ENCODE measurements around the gene CNTN4. TPM values are rescaled to one million over a fixed set of nuclear protein-coding genes. Genes with fewer than 3 reads are reported as not detected.

CNTN4 gene
- polyA plus RNA-seq, 1 donor (not counting 4 experiments of a cell fraction or from before 2014, with no cell fraction given): not detected

DNA sequence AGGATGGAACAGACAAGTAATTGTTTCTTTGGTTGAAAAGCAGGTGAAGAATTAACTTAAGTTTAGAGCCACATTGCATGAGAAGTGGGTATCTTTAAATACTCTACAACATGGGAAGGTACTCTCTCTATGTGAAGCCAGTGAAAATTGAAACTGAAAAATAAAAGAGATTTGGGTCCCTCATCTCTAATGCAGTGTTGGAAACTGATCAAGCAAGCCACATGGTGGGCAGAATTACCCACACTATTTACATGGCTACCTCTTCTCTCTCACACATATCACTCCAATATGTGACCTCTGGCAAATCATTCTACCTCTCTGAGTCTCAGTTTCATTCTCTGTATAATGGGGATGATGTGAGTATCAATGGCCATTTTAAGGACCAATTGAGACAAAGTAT lies 672.5 kb downstream of the CNTN4 start:
- no peak for FAIRE-seq
- Histone ChIP-seq H4K20me1 (ENCODE audit: control insufficient read depth, extremely low read depth, insufficient read depth, low read length) (no peaks in the 10 kb centered on the region), H3K9ac (ENCODE audit: control insufficient read depth, extremely low read depth, insufficient read depth, low read length) (no peak overlapping the region), H2AFZ (ENCODE audit: control insufficient read depth, low read length) (no peak overlapping the region), H3K9me3 (ENCODE audit: control insufficient read depth, low read depth, low read length) (no peaks in the 10 kb centered on the region), H3K9me1 (ENCODE audit: control insufficient read depth, extremely low read depth, insufficient read depth, low read length) (no peaks in the 10 kb centered on the region), H3K4me1 (ENCODE audit: control insufficient read depth, extremely low read depth, insufficient read depth, low read length) (no peaks in the 10 kb centered on the region), H3K27me3 (ENCODE audit: control insufficient read depth, extremely low read depth, insufficient read depth, low read length) (no peaks in the 10 kb centered on the region), H3K4me3 (ENCODE audit: control insufficient read depth in 2 of 3, extremely low read depth in 1 of 3, insufficient read depth in 2 of 3, low read depth in 1 of 3, low read length in 3 of 3) (no peak overlapping the region), H3K27ac (ENCODE audit: control insufficient read depth, insufficient read depth, low read length) (no peak overlapping the region), H3K4me2 (ENCODE audit: control insufficient read depth, extremely low read depth, insufficient read depth, low read depth, low read length) (no peak overlapping the region), H3K79me2 (ENCODE audit: control insufficient read depth, insufficient read depth, low read length) (no peaks in the 10 kb centered on the region), H3K36me3 (ENCODE audit: control insufficient read depth in 2 of 2, extremely low read depth in 1 of 2, insufficient read depth in 2 of 2, low read length in 2 of 2) (no peaks in the 10 kb centered on the region)
- dilution Hi-C loops (cut with MboI; ENCODE audit: extremely low pct_ligation_motif_present, low sequenced_read_pairs): no loop called here
- no peak for DNase-seq (ENCODE audit: low read depth, low spot score)
- TF ChIP-seq, protein P1, sequence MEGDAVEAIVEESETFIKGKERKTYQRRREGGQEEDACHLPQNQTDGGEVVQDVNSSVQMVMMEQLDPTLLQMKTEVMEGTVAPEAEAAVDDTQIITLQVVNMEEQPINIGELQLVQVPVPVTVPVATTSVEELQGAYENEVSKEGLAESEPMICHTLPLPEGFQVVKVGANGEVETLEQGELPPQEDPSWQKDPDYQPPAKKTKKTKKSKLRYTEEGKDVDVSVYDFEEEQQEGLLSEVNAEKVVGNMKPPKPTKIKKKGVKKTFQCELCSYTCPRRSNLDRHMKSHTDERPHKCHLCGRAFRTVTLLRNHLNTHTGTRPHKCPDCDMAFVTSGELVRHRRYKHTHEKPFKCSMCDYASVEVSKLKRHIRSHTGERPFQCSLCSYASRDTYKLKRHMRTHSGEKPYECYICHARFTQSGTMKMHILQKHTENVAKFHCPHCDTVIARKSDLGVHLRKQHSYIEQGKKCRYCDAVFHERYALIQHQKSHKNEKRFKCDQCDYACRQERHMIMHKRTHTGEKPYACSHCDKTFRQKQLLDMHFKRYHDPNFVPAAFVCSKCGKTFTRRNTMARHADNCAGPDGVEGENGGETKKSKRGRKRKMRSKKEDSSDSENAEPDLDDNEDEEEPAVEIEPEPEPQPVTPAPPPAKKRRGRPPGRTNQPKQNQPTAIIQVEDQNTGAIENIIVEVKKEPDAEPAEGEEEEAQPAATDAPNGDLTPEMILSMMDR (optimal IDR thresholded peaks at IDR 0.05 in 1 of 3, IDR thresholded peaks at IDR 0.05 in 1 of 3, conservative IDR thresholded peaks at IDR 0.05 in 1 of 3; ENCODE audit: extremely low read depth in 1 of 3, insufficient read depth in 2 of 3, low read length in 3 of 3): no peak
- no peak for TF ChIP-seq EZH2 (IDR thresholded peaks at IDR 0.05; ENCODE audit: low read length)

DNA sequence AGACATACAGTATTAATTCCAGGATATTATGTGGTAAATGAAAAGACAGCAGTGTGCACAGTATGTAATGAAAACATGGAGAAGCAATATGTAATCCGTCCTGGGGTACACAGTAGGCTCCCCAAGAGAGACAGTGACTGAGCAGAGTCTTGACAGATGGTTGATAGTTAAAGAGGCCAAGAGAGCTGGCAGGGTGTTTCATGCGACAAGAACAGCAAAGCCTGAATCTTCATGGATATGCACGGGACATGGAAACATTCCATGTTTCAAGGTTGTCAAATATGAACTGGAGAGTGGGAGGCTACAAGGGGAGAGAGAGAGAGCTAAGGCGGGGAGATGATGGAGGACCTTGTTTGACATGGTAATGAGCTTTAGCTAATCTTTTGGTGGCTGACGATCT lies 673.1 kb downstream of the CNTN4 start:
- Histone ChIP-seq H3K4me1 (ENCODE audit: control insufficient read depth, extremely low read depth, insufficient read depth, low read length) (no peaks in the 10 kb centered on the region), H3K4me3 (ENCODE audit: control insufficient read depth in 2 of 3, extremely low read depth in 1 of 3, insufficient read depth in 2 of 3, low read depth in 1 of 3, low read length in 3 of 3) (no peak overlapping the region), H3K27ac (ENCODE audit: control insufficient read depth, insufficient read depth, low read length) (no peak overlapping the region), H3K9me3 (ENCODE audit: control insufficient read depth, low read depth, low read length) (no peaks in the 10 kb centered on the region), H4K20me1 (ENCODE audit: control insufficient read depth, extremely low read depth, insufficient read depth, low read length) (no peaks in the 10 kb centered on the region), H3K9me1 (ENCODE audit: control insufficient read depth, extremely low read depth, insufficient read depth, low read length) (no peaks in the 10 kb centered on the region), H3K4me2 (ENCODE audit: control insufficient read depth, extremely low read depth, insufficient read depth, low read depth, low read length) (no peak overlapping the region), H3K36me3 (ENCODE audit: control insufficient read depth in 2 of 2, extremely low read depth in 1 of 2, insufficient read depth in 2 of 2, low read length in 2 of 2) (no peaks in the 10 kb centered on the region), H2AFZ (ENCODE audit: control insufficient read depth, low read length) (no peak overlapping the region), H3K9ac (ENCODE audit: control insufficient read depth, extremely low read depth, insufficient read depth, low read length) (no peak overlapping the region), H3K27me3 (ENCODE audit: control insufficient read depth, extremely low read depth, insufficient read depth, low read length) (no peaks in the 10 kb centered on the region), H3K79me2 (ENCODE audit: control insufficient read depth, insufficient read depth, low read length) (no peaks in the 10 kb centered on the region)
- TF ChIP-seq, protein P1 (optimal IDR thresholded peaks at IDR 0.05 in 1 of 3, IDR thresholded peaks at IDR 0.05 in 1 of 3, conservative IDR thresholded peaks at IDR 0.05 in 1 of 3; ENCODE audit: extremely low read depth in 1 of 3, insufficient read depth in 2 of 3, low read length in 3 of 3): no peak
- no peak for TF ChIP-seq EZH2 (IDR thresholded peaks at IDR 0.05; ENCODE audit: low read length)
- DNase-seq (ENCODE audit: low read depth, low spot score) (no peak), FAIRE-seq (no peak)
- dilution Hi-C loops (cut with MboI; ENCODE audit: extremely low pct_ligation_motif_present, low sequenced_read_pairs): no loop called here

Measured in keratinocyte (primary cell).